Measurements from ENCODE around the gene PRDM2.

Gene PRDM2

GRCh38 chr1:13801655-13802486, 101.9 kb downstream of the PRDM2 start:
- DNase-seq (ENCODE audit: low read depth) = no peak
- TF ChIP-seq, protein P1, sequence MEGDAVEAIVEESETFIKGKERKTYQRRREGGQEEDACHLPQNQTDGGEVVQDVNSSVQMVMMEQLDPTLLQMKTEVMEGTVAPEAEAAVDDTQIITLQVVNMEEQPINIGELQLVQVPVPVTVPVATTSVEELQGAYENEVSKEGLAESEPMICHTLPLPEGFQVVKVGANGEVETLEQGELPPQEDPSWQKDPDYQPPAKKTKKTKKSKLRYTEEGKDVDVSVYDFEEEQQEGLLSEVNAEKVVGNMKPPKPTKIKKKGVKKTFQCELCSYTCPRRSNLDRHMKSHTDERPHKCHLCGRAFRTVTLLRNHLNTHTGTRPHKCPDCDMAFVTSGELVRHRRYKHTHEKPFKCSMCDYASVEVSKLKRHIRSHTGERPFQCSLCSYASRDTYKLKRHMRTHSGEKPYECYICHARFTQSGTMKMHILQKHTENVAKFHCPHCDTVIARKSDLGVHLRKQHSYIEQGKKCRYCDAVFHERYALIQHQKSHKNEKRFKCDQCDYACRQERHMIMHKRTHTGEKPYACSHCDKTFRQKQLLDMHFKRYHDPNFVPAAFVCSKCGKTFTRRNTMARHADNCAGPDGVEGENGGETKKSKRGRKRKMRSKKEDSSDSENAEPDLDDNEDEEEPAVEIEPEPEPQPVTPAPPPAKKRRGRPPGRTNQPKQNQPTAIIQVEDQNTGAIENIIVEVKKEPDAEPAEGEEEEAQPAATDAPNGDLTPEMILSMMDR (IDR thresholded peaks at IDR 0.05; ENCODE audit: control insufficient read depth, insufficient read depth, low read depth, low read length, missing control alignments) = no peak
- H3K4me3 ChIP-seq (ENCODE audit: control insufficient read depth, low read depth, low read length) = no peak overlapping the region

DNA sequence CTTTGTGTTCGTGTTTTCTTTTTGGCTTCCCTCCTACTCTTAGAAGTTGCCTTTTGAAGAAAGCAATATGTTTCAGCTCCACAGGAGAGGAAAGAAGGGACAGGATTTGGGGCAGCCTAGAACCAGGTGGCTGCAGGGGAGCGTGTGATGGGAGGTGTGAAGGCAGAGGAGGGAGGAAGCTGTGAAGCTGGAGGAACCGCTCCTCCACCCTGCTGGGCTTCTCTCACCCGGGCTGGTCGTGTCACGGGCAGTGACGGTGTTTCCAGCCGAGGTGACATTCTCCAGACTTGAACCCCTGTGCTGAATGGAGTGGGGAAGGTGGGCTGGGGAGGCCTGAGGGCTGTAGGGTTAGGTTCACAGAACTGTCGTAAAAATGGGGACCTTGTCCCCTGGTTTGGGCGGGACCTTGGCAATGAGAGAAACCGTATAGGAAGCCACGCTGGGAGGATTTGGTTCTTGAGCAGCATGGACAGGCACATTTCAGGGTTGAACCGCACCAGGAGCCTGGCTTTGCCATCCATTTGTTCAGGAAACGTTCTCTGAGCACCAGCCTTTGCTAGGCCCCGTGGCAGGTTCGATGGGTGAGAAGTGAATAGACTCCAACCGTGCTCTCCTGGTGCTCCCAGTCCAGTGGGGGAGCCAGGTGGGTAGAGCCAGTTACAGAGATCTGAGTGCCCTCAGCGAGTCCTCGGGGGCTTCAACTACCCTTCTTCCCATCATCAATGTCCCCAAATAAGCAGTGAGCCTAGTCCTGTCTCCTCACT, 103.0 kb downstream of the PRDM2 start:
- no peak for DNase-seq (ENCODE audit: low read depth)
- no peak overlapping the region for H3K4me3 ChIP-seq (ENCODE audit: control insufficient read depth, low read depth, low read length)
- TF ChIP-seq, protein P1 (IDR thresholded peaks at IDR 0.05; ENCODE audit: control insufficient read depth, insufficient read depth, low read depth, low read length, missing control alignments) = no peak

DNA sequence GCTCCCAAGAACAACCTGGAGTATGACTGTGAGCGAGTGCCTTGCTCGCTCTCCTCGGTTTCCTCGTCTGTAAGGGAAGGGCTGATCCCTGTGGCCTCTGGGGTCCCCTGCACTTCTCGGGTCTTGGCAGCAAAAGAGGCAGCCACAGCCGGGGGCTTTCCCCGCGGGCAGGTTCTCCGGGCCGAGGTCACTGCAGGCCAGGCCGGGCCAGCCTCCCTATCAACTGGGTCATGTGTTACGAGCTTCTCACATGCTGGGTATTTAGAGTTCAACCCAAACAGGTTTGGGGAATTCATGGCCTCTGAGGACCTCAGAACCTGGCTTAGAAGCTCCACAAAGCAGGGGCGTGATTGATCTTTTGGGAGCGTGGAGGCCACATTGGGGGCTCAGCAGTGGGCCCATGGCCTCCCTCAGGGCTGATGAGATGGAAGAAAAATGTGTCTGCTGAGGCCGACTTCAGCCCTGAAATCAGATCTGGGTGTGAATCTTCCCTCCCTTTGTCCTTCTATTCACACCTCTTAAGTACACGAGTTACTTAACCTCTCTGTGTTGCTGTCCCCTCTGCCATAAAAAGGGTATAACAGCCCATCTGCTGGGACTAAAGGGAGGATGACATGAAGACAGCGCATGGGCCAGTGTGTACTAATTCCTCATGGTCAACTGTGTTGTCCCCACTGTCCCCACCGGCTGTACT, 103.7 kb downstream of the PRDM2 start:
- TF ChIP-seq, protein P1 (IDR thresholded peaks at IDR 0.05; ENCODE audit: control insufficient read depth, insufficient read depth, low read depth, low read length, missing control alignments) = no peak
- DNase-seq (ENCODE audit: low read depth) = no peak
- H3K4me3 ChIP-seq (ENCODE audit: control insufficient read depth, low read depth, low read length) = no peak overlapping the region

- TF ChIP-seq, protein P1 (IDR thresholded peaks at IDR 0.05; ENCODE audit: control insufficient read depth, insufficient read depth, low read depth, low read length, missing control alignments) = no peak
- DNase-seq (ENCODE audit: low read depth) = no peak
- no peak overlapping the region for H3K4me3 ChIP-seq (ENCODE audit: control insufficient read depth, low read depth, low read length)
Observed at GRCh38 chr1:13804240-13804633, 104.2 kb downstream of the PRDM2 start.

DNA sequence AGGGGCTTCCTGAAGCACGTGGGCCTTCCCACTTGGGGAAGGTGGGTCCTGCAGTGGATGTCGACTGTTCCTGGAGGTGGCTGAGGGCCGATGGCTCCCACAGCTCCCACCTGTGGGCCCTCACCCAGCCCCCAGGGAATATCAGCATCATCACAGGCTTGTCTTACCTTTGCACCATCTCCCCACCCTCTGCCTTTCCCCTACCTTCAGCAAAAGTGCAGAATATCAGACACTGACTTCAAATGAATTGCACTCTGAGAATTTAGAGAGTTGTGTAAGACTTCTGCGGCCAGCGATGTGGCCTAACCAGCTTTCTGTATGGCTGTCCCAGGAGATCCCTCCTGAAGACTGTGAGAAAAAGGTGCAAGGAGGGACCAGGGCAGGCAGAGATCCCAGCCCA, 105.4 kb downstream of the PRDM2 start:
- TF ChIP-seq, protein P1 (IDR thresholded peaks at IDR 0.05; ENCODE audit: control insufficient read depth, insufficient read depth, low read depth, low read length, missing control alignments) = no peak
- no peak for DNase-seq (ENCODE audit: low read depth)
- no peak overlapping the region for H3K4me3 ChIP-seq (ENCODE audit: control insufficient read depth, low read depth, low read length)

DNA sequence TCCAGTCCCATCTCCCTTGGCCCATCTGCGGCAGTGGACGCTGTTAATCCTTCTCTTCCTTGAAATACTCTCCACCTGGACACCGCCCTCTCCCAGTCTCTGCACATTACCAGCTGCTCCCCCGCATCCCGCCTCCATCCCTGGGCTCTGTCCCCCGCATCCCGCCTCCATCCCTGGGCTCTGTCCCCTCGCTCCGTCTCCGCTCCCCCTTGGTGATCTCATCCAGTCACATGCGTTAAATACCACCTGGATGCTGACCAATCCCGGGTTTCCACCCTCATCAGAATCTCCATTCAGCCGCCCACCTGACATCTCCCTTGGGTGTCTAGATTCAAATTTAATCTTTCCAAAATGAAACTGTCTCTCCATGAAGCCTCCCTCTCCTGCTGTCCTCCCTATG, 106.1 kb downstream of the PRDM2 start:
- DNase-seq (ENCODE audit: low read depth) = no peak
- TF ChIP-seq, protein P1 (IDR thresholded peaks at IDR 0.05; ENCODE audit: control insufficient read depth, insufficient read depth, low read depth, low read length, missing control alignments) = no peak
- no peak overlapping the region for H3K4me3 ChIP-seq (ENCODE audit: control insufficient read depth, low read depth, low read length)
